GM21576 (cell line): ENCODE results near the gene PADI1.

ENCODE experiments used
- ATAC-seq: cut with Tn5 transposase; IDR thresholded peaks from one replicate; pipeline ENCODE4 v1.9.1; 2021; ENCODE audit warnings: mild to moderate bottlenecking, moderate library complexity; ENCODE audit not compliant: unreplicated experiment

Gene PADI1

GRCh38 chr1:17214876-17215544, 10.1 kb downstream of the PADI1 start:
- no peak for ATAC-seq

GRCh38 chr1:17215545-17215890, 10.6 kb downstream of the PADI1 start:
- ATAC-seq, result no peak

DNA sequence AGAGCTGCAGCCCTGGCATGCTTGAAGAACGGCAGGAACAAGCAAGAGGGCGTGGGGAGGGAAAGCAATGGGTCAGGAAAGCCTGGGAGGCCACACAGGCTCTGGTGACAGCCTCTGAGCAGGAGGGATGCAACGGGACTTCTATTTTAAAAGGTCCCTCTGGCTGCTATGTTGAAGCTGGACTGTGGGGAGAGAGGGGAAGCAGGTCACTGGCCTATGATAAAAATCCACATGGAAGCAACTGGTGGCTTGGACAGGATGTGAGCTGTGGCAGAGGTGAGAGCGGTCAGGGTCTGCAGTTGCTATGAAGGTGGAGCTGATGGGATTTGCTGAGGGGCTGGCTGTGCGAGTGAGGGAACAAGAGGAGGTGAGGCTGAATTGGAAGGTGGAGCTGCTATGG, 11.2 kb downstream of the PADI1 start:
- no peak for ATAC-seq

DNA sequence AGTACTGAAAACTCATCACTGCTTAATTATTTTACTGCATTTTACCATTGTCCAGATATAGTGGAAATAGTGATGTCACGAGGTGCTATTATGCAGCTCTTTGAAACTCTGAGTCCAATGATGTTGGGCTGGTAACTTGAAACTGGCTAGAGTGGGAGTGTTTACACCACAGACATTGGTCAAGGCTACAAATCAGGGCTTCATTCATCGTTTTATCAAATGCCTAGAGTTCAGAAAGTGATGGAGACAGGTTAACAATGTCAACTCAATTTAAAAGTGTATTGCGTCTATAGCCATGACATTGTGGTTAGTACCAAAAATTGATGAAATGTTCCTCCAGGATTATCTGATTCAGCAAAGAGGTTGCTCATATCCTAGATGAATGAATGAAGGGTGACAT, 12.7 kb downstream of the PADI1 start:
- no peak for ATAC-seq

DNA sequence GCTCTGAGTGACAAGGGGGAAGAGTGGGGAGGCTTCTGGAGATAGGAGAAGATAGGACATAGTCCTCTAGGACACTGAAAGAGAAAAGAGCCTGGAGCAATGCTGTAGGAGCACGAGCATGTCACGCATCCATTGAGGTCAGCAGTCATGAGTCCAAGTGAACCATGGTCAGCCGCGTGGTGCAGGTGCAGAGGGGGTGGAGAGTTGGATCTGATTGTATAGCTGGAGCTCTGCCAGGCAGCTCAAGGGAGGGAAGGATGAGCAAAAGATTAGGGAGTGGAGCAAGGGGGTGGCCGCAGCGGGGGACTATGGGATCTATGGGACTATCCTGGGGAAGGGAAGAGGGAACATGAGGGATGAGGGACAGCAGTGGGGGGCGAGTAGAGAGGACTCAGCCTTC, 14.0 kb downstream of the PADI1 start:
- no peak for ATAC-seq

DNA sequence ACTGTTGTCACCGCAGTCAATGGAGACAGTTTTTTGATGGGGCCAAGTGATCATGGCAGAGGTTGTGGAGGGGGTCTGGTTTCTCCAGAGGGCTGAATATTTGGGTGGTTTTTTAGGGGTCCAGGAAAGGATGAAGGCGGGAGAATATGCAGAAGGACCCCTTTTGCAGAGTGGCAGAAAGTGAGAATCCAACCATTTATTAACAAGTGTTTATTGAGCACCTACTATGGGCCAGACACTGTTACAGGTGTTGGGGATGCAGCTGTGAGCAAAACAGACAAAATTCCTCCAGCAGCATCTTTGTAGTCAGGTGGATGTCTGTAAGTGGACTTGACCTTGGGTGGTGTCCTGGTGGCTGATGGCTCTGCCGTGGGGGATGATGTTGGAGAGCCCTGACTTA, 15.4 kb downstream of the PADI1 start:
- ATAC-seq, result no peak

- ATAC-seq, result no peak
Measured at GRCh38 chr1:17222557-17222956, 17.6 kb downstream of the PADI1 start.

- ATAC-seq, result no peak
Measured at GRCh38 chr1:17224434-17224833, 19.5 kb downstream of the PADI1 start.

DNA sequence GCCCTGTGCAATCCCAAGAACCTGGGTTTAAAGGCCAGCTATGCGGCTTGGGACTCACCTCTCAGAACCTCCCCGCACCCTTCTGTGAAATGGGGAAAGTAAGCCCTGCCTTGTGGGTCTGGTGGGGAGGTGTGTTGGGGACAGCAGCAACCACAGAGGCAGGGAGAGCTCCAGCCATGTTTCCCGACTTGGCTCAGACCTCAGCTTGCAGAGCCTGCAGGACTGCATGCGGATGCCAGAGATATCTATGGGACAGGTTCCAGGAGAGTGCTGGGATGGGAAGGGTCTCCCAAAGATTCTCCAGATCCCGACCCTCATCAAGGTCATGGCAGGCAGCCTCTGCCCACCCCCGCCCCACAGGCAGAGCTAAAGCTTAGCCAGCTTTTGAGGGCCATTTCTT, 20.2 kb downstream of the PADI1 start:
- ATAC-seq, result no peak

DNA sequence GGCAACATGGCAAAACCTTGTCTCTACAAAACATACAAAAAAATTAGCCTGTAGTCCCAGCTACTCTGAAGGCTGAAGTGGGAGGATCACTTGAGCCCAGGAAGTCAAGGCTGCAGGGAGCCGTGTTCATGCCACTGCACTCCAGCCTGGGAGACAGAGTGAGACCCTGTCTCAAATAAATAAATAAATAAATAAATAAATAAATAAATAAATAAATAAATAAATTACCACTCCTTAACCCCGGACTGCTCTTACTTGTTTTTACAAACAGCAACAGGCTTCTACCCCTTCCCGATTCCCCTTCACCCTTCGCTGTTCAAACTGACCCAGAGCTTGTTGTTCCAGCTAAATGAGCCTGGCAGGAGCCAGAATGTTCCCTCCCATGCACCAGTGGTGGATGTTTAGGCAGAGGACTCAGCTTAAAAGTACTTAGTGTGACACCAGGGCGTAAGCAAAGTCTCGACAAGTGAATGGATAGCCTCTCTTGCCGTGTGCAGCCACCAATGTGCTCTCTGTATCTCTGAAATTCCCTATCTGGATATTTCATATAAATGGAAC, 22.5 kb downstream of the PADI1 start:
- no peak for ATAC-seq

DNA sequence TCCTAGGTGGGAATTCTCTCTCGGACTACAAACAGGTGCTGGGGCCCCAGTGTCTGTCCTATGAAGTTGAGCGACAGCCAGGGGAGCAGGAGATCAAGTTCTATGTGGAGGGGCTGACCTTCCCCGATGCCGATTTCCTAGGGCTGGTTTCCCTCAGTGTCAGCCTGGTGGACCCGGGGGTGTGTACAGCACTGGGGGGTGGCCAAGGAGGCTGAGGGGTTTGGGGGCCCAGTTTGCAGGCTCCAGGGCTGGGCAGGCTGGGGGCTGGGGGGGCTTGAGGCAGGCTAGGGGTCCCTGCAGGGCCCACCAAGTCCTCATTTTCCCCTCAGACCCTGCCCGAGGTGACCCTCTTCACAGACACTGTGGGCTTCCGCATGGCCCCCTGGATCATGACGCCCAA, 23.7 kb downstream of the PADI1 start:
- ATAC-seq, result no peak

GRCh38 chr1:17229379-17229778, 24.5 kb downstream of the PADI1 start:
- no peak for ATAC-seq

GRCh38 chr1:17230106-17230505, 25.2 kb downstream of the PADI1 start:
- ATAC-seq, result no peak

GRCh38 chr1:17230671-17231310, 25.9 kb downstream of the PADI1 start:
- no peak for ATAC-seq

GRCh38 chr1:17232759-17233661, 28.1 kb downstream of the PADI1 start:
- no peak for ATAC-seq

- ATAC-seq, result no peak
Measured at GRCh38 chr1:17233675-17234320, 28.9 kb downstream of the PADI1 start.

DNA sequence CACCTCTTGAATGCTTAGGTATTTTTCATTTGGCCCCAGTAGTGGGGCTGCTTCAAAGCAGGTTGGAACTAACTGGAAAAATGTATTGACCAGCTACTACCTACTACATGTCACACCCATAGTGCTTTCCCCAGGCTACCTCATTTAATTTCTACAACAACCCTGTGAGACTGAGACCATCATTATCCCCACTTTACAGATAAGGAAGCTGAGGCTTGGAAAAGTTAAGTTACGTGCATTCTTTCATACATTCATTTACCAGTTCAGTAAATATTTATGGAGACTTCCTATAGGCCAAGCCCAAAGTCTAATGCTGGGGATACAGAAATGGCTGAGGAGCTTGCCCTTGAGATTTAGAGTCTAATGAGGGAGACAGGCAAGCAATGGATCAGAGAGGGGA, 29.5 kb downstream of the PADI1 start:
- ATAC-seq, result no peak

DNA sequence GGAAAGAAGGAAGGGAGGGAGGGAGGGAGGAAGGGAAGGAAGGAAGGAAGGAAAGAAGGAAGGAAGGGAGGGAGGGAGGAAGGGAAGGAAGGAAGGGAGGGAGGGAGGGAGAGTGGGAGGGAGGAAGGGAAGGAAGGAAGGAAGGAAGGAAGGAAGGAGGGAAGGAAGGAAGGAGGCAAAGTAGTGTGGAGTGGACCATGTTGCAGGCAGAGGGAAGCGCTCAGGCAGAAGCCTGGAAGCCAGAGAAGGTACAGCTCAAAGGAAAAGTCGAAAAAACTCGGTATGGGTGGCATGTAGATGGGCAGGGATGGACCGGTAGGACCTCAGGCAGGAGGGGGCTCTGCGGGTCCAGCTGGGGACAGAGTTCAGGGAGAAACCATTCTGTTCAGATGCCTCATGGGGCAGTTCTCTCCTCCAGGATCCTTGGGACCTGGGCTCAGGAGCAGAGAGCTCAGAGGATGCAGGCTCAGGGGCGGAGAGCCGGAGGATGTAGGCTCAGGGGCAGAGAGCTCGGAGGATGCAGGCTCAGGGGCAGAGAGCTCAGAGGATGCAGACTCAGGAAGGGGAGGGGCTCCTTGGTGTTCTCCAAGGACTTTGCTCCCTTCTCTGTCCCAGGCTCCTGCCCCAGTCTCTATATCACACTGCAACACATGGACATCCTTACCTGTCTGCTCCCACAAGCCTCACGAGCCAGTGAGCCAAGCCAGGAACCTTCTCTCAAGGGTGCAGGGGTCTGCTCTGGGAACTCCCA, 30.4 kb downstream of the PADI1 start:
- ATAC-seq, result no peak

- ATAC-seq, result no peak
Measured at GRCh38 chr1:17236779-17237560, 32.0 kb downstream of the PADI1 start.

DNA sequence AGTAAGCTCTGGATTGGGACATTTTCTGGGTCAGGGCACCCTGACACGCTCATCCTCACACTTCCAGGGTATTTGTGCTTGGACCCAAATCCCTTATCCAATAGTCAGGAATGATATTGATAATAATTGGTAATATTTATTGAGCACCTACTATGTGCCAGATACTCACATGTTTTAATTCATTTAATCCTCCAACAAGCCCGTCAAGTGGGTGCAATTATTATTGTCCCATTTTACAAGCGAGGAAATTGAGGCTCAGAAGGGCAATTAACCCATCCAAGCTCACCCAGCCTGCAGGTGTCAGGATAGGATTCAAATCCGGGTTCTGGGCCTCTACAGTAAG, 32.6 kb downstream of the PADI1 start:
- ATAC-seq, result no peak
